GM12878 (cell line): ENCODE results near the gene PRG3. TPM values are rescaled to one million over a fixed set of nuclear protein-coding genes. Genes with fewer than 3 reads are reported as not detected.

Experiments
- BACH1 ChIP-seq: fragments of 450-650 bp; IDR thresholded peaks from 2 replicates; pipeline ENCODE4 v1.6.1; 2017; ENCODE audit warnings: mild to moderate bottlenecking, borderline replicate concordance
- BCL11A ChIP-seq: IDR thresholded peaks from 2 replicates; pipeline ENCODE4 v1.6.1; 2011; ENCODE audit warnings: low read depth, low read length
- CBX3 ChIP-seq: fragments of 200-600 bp; sonication (generic); IDR thresholded peaks from 2 replicates; pipeline ENCODE4 v1.6.1; 2016; ENCODE audit warnings: low read depth, borderline replicate concordance
- ETV6 ChIP-seq, 2 experiments: fragments of 450-650 bp in 1 of 2; IDR thresholded peaks in 1 of 2; conservative IDR thresholded peaks in 1 of 2; 2 replicates each; pipeline ENCODE4 v1.6.1; 2014; ENCODE audit warnings: antibody characterized with exemption in 1 of 2, borderline replicate concordance in 1 of 2, low read depth in 1 of 2, mild to moderate bottlenecking in 1 of 2, moderate library complexity in 1 of 2
- FOXM1 ChIP-seq: IDR thresholded peaks from 2 replicates; pipeline ENCODE4 v1.6.1; 2012; ENCODE audit warnings: low read depth, mild to moderate bottlenecking, inconsistent platforms, low read length, moderate library complexity
- GABPA ChIP-seq: IDR thresholded peaks from 2 replicates; pipeline ENCODE4 v1.6.1; 2014; ENCODE audit warnings: antibody characterized with exemption, low read depth, mild to moderate bottlenecking, inconsistent platforms
- HDAC6 ChIP-seq: fragments of 200-600 bp; sonication (generic); IDR thresholded peaks from one replicate; pipeline ENCODE4 v1.8.0; 2017; ENCODE audit warnings: antibody characterized with exemption; ENCODE audit not compliant: unreplicated experiment
- HSF1 ChIP-seq: fragments of 150-350 bp; IDR thresholded peaks from 2 replicates; pipeline ENCODE4 v1.6.1; 2014; ENCODE audit warnings: mild to moderate bottlenecking, low read depth, low read length
- IRF4 ChIP-seq: IDR thresholded peaks from 2 replicates; pipeline ENCODE4 v1.6.1; 2011; ENCODE audit warnings: low read depth, low read length
- KAT2A ChIP-seq: conservative IDR thresholded peaks from 2 replicates; pipeline ENCODE4 v1.6.1; 2011; ENCODE audit warnings: low read depth, low read length; ENCODE audit not compliant: control insufficient read depth
- LARP7 ChIP-seq: fragments of 450-650 bp; IDR thresholded peaks from 2 replicates; pipeline ENCODE4 v1.6.1; 2017; ENCODE audit warnings: mild to moderate bottlenecking
- MEF2A ChIP-seq: IDR thresholded peaks from 2 replicates; pipeline ENCODE4 v1.6.1; 2011; ENCODE audit warnings: low read depth, mild to moderate bottlenecking, low read length, moderate library complexity; ENCODE audit not compliant: insufficient read depth
- MEF2B ChIP-seq: fragments of 450-650 bp; IDR thresholded peaks from 2 replicates; pipeline ENCODE4 v1.6.1; 2018; ENCODE audit warnings: mild to moderate bottlenecking, moderate library complexity; ENCODE audit not compliant: partially characterized antibody, poor library complexity, severe bottlenecking
- MYB ChIP-seq: fragments of 150-350 bp; IDR thresholded peaks from 2 replicates; pipeline ENCODE4 v1.6.1; 2014; ENCODE audit warnings: mild to moderate bottlenecking, low read depth, low read length, borderline replicate concordance
- NBN ChIP-seq: fragments of 450-650 bp; IDR thresholded peaks from 2 replicates; pipeline ENCODE4 v1.6.1; 2016
- NFIC ChIP-seq: IDR thresholded peaks from 2 replicates; pipeline ENCODE4 v1.6.1; 2012; ENCODE audit warnings: low read depth, mild to moderate bottlenecking, inconsistent platforms, low read length, moderate library complexity
- NFYB ChIP-seq: IDR thresholded peaks from 2 replicates; pipeline ENCODE4 v1.6.1; 2011; ENCODE audit warnings: low read depth, mild to moderate bottlenecking, low read length, improper control_type of control experiment, moderate library complexity; ENCODE audit not compliant: insufficient read depth
- NR2C2 ChIP-seq: IDR thresholded peaks from 2 replicates; pipeline ENCODE4 v1.6.1; 2011; ENCODE audit warnings: borderline replicate concordance, low read depth; ENCODE audit not compliant: control insufficient read depth, insufficient read length
- RAD51 ChIP-seq: fragments of 450-650 bp; IDR thresholded peaks from 2 replicates; pipeline ENCODE4 v1.6.1; 2016; ENCODE audit warnings: moderate library complexity, mild to moderate bottlenecking, inconsistent platforms
- RB1 ChIP-seq: fragments of 450-650 bp; formaldehyde crosslinking; IDR thresholded peaks from 2 replicates; pipeline ENCODE4 v1.6.1; 2017; ENCODE audit warnings: mild to moderate bottlenecking, borderline replicate concordance
- RBBP5 ChIP-seq: fragments of 200-600 bp; sonication (generic); conservative IDR thresholded peaks from 2 replicates; pipeline ENCODE4 v1.6.1; 2016
- RFX5 ChIP-seq: IDR thresholded peaks from 2 replicates; pipeline ENCODE4 v1.6.1; 2011; ENCODE audit warnings: low read depth, low read length, improper control_type of control experiment
- SP1 ChIP-seq: IDR thresholded peaks from one replicate; pipeline ENCODE4 v1.6.1; 2011; ENCODE audit warnings: low read depth, low read length
- SREBF2 ChIP-seq: IDR thresholded peaks from 2 replicates; pipeline ENCODE4 v1.6.1; 2012; ENCODE audit warnings: mild to moderate bottlenecking, low read length
- ZNF384 ChIP-seq: IDR thresholded peaks from 2 replicates; pipeline ENCODE4 v1.6.1; 2012; ENCODE audit warnings: low read depth, mild to moderate bottlenecking, low read length, improper control_type of control experiment, borderline replicate concordance
- polyA plus RNA-seq, 11 experiments: library from polyadenylated mRNA; depleted of rRNA in 4 of 11; unstranded in 6 of 11; stranded (reverse) in 5 of 11; fragments of >200 nt; fragmentation: Nextera tagmentation in 4 of 11; fragmentation: Illumina TruSeq in 1 of 11; extraction: Ambion mirVana in 4 of 11; extraction: Trizol in 1 of 11; gene quantifications; 1 replicate in 1 of 11; 2 replicates in 10 of 11; pipeline versions ENCODE4 v1.2.1 to v1.2.3, GENCODE V29; 2011 to 2016; ENCODE audit warnings: inconsistent platforms in 2 of 11, missing spikeins in 2 of 11, low read depth in 1 of 11
- total RNA-seq, 4 experiments: library from RNA; depleted of rRNA in 3 of 4; stranded (reverse); fragments of >200 nt in 3 of 4; fragmentation: Illumina TruSeq in 1 of 4; extraction: Trizol in 1 of 4; gene quantifications; 2 replicates each; pipeline versions ENCODE4 v1.2.1 to v1.2.3, GENCODE V29; 2013 to 2021
- TF ChIP-seq, protein P1 (sequence below): fragments of 450-650 bp; IDR thresholded peaks from 2 replicates; pipeline ENCODE4 v1.6.1; 2017; ENCODE audit warnings: borderline replicate concordance
- TF ChIP-seq, protein P2 (sequence below): fragments of 450-650 bp; conservative IDR thresholded peaks from 2 replicates; pipeline ENCODE4 v1.6.1; 2017; ENCODE audit warnings: mild to moderate bottlenecking, moderate library complexity

PRG3 gene
- total and polyA plus RNA-seq, 10 of the 15 experiments (the other 5 are each of a cell fraction or from before 2014, with no cell fraction given) = not detected

DNA sequence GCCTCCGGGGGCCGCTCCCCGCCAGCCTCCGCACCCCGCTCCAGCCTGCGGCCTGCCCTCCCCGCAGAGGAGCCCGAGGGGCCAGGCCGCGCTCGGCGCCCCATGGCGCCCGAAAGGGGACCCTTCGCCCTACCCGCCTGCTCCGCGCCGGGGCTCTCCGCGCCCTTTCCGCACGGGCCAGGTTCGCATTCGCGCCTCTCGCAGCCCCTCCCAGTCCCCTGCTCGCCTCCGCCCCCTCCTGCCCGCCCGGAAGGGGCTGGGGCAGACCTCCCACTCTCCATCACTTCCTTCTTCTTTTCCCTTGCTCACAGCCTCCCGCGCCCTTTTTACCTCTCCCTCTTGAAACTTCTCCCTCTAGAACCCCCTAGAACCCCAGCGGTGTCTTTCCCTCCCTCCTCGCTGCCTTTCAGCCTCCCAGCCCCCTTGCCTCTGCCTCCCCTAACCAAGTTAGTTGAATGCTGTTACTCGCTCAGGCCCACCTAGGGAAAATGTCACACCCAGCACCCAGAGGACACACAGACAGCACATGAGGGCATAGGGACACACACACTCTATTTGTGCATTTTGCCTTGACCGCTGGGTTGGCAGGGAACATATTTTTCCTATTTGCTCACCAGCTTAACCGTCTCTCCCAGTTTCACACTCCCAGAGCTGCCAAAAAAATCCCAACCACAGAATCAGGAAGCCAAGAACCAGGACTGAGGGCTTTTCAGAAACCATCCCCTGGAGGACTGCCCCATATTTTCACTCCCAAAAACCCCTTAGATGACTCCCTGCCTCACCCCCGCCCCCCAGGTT is 46.2 kb upstream of the PRG3 start, which contains the start of gene SLC43A3 (continued):
- TF ChIP-seq SP1 = no peak
- TF ChIP-seq NBN = peak; percentile 82
- TF ChIP-seq GABPA = peak; percentile 71
- no peak for TF ChIP-seq SREBF2
- no peak for TF ChIP-seq NFIC
- TF ChIP-seq ETV6 (conservative IDR thresholded peaks at IDR 0.05 in 1 of 2, IDR thresholded peaks at IDR 0.05 in 1 of 2; ENCODE audit: borderline replicate concordance in 1 of 2, low read depth in 1 of 2) = no peak; a peak in 1 of 4 replicates
- TF ChIP-seq NR2C2 = no peak
- 0 out of 2 replicates have a peak, but pooled peaks have one; percentile 52 for TF ChIP-seq LARP7
- no peak for TF ChIP-seq HSF1
- TF ChIP-seq ZNF384 = no peak
- TF ChIP-seq, protein P1, sequence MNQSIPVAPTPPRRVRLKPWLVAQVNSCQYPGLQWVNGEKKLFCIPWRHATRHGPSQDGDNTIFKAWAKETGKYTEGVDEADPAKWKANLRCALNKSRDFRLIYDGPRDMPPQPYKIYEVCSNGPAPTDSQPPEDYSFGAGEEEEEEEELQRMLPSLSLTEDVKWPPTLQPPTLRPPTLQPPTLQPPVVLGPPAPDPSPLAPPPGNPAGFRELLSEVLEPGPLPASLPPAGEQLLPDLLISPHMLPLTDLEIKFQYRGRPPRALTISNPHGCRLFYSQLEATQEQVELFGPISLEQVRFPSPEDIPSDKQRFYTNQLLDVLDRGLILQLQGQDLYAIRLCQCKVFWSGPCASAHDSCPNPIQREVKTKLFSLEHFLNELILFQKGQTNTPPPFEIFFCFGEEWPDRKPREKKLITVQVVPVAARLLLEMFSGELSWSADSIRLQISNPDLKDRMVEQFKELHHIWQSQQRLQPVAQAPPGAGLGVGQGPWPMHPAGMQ = no peak
- TF ChIP-seq RFX5 = no peak
- TF ChIP-seq NFYB = no peak
- TF ChIP-seq BACH1 = peak; percentile 67
- no peak for TF ChIP-seq FOXM1
- 0 out of 2 replicates have a peak, but pooled peaks have one; percentile 81 for TF ChIP-seq RB1
- TF ChIP-seq, protein P2, sequence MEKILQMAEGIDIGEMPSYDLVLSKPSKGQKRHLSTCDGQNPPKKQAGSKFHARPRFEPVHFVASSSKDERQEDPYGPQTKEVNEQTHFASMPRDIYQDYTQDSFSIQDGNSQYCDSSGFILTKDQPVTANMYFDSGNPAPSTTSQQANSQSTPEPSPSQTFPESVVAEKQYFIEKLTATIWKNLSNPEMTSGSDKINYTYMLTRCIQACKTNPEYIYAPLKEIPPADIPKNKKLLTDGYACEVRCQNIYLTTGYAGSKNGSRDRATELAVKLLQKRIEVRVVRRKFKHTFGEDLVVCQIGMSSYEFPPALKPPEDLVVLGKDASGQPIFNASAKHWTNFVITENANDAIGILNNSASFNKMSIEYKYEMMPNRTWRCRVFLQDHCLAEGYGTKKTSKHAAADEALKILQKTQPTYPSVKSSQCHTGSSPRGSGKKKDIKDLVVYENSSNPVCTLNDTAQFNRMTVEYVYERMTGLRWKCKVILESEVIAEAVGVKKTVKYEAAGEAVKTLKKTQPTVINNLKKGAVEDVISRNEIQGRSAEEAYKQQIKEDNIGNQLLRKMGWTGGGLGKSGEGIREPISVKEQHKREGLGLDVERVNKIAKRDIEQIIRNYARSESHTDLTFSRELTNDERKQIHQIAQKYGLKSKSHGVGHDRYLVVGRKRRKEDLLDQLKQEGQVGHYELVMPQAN = no peak; the same call in 1 of the 2 replicates
- TF ChIP-seq BCL11A = no peak
- no peak for TF ChIP-seq MYB
- TF ChIP-seq RAD51 = no peak
- no peak for TF ChIP-seq CBX3
- TF ChIP-seq MEF2B = no peak
- TF ChIP-seq KAT2A = no peak
- no peak for TF ChIP-seq RBBP5
- peak; percentile 77 for TF ChIP-seq HDAC6
- 0 out of 2 replicates have a peak, but pooled peaks have one; percentile 21 for TF ChIP-seq IRF4
- TF ChIP-seq MEF2A = no peak
